Caco-2 (cell line): ENCODE data around the gene RAP1A. TPM values are rescaled to one million over a fixed set of nuclear protein-coding genes. Genes with fewer than 3 reads are reported as not detected.

Experiments used
- BruUV-seq: library from RNA; stranded (reverse); fragments of 400-500 nt; replicated peaks from 2 replicates; lab custom pipeline; 2021; lab: Mats Ljungman, UMichigan
- CTCF ChIA-PET: fragments of 300-600 bp; sonication (Branson Sonifier 250); formaldehyde crosslinking; loops from one replicate; lab custom pipeline; 2022; ENCODE audit warnings: antibody characterized with exemption; lab: Charles Lee
- POLR2A ChIA-PET: fragments of 300-600 bp; sonication (Branson Sonifier 250); formaldehyde crosslinking; loops from one replicate; lab custom pipeline; 2022; ENCODE audit warnings: antibody characterized with exemption; lab: Charles Lee
- DNase-seq, 2 experiments: peaks; one replicate each; pipeline versions ENCODE4 v3.0.0 to v3.0.0-alpha.2; 2020 to 2022
- H3K27me3 ChIP-seq: replicated peaks from 2 replicates; pipeline ENCODE4 v1.6.0; 2011; ENCODE audit warnings: low read length; ENCODE audit not compliant: control insufficient read depth, insufficient read depth
- H3K36me3 ChIP-seq: 2 replicates; pipeline ENCODE4 v1.5.1; 2011; ENCODE audit warnings: low read length; ENCODE audit not compliant: control insufficient read depth, insufficient read depth
- H3K4me1 ChIP-seq: fragments of 250-450 bp; sonication (Bioruptor Pico); 2 replicates; pipeline ENCODE4 v1.5.1; 2020; ENCODE audit warnings: mild to moderate bottlenecking
- H3K4me3 ChIP-seq: 2 replicates; pipeline ENCODE4 v1.5.1; 2011; ENCODE audit warnings: low read depth, mild to moderate bottlenecking, control low read depth, low read length
- H3K9me3 ChIP-seq: fragments of 250-450 bp; sonication (Bioruptor Pico); 2 replicates; pipeline ENCODE4 v1.5.1; 2020; ENCODE audit warnings: mild to moderate bottlenecking, moderate library complexity
- H3K27ac Mint-ChIP-seq: one replicate; pipeline ENCODE4 v1.8.0; 2022; ENCODE audit warnings: mixed read lengths; ENCODE audit not compliant: unreplicated experiment
- H3K27me3 Mint-ChIP-seq: one replicate; pipeline ENCODE4 v1.8.0; 2022; ENCODE audit warnings: mixed read lengths; ENCODE audit not compliant: insufficient read depth, unreplicated experiment
- H3K36me3 Mint-ChIP-seq: one replicate; pipeline ENCODE4 v1.8.0; 2022; ENCODE audit warnings: mild to moderate bottlenecking, mixed read lengths; ENCODE audit not compliant: insufficient read depth, unreplicated experiment
- H3K4me1 Mint-ChIP-seq: one replicate; pipeline ENCODE4 v1.8.0; 2022; ENCODE audit warnings: low read depth, mixed read lengths; ENCODE audit not compliant: unreplicated experiment
- H3K4me3 Mint-ChIP-seq: one replicate; pipeline ENCODE4 v1.8.0; 2022; ENCODE audit warnings: mild to moderate bottlenecking, moderate library complexity, mixed read lengths; ENCODE audit not compliant: unreplicated experiment
- H3K9me3 Mint-ChIP-seq: one replicate; pipeline ENCODE4 v1.8.0; 2022; ENCODE audit warnings: mixed read lengths; ENCODE audit not compliant: unreplicated experiment
- intact Hi-C: fragments of 100-400 bp; cut with micrococcal nuclease; formaldehyde crosslinking; loops from one replicate; pipeline ENCODE4 v1.10.0; 2022; ENCODE audit not compliant: unreplicated experiment
- total RNA-seq: library from RNA; stranded (reverse); gene quantifications from 2 replicates; pipeline ENCODE4 v1.2.3, GENCODE V29; 2022
- TF ChIP-seq, protein P1 (sequence below), 2 experiments: fragments of 200-600 bp in 1 of 2; IDR thresholded peaks; 1 replicate in 1 of 2; 2 replicates in 1 of 2; pipeline versions ENCODE4 v1.5.1 to v1.8.0; 2011 to 2022; ENCODE audit warnings: antibody characterized with exemption in 1 of 2, control low read depth in 1 of 2, inconsistent platforms in 1 of 2, low read depth in 1 of 2, low read length in 1 of 2, mild to moderate bottlenecking in 1 of 2, moderate library complexity in 1 of 2; ENCODE audit not compliant: insufficient read depth in 1 of 2, severe bottlenecking in 1 of 2, unreplicated experiment in 1 of 2

RAP1A gene
- total RNA-seq, 1 experiment from 2014 or later, result 64.1 TPM

DNA sequence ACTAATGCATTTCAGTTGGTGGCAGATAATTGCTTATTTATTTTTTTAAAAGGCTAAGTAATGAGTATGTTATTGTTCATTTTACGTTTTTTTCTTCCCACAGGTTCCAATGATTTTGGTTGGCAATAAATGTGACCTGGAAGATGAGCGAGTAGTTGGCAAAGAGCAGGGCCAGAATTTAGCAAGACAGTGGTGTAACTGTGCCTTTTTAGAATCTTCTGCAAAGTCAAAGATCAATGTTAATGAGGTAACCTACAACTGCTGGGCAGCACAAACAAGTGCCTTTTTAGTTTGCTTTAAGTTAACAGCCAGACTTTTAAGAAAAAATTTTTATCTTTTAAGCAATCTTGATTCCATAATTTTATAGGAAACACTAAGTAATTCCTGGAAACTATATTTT is 84.7 kb downstream of the RAP1A start:
- H3K36me3 Mint-ChIP-seq, result peaks cover 62% of the 10 kb centered on the region
- H3K4me3 Mint-ChIP-seq, result no peak overlapping the region
- Histone ChIP-seq H3K36me3 (no peaks in the 10 kb centered on the region), H3K27me3 (no peaks in the 10 kb centered on the region), H3K4me3 (no peak overlapping the region), H3K4me1 (peaks cover 6% of the 10 kb centered on the region), H3K9me3 (no peaks in the 10 kb centered on the region)
- intact Hi-C loops, result no loop called here
- BruUV-seq, result no TSS peak
- no peak for DNase-seq
- H3K9me3 Mint-ChIP-seq, result no peaks in the 10 kb centered on the region
- ChIA-PET POLR2A (no interaction called here), CTCF (interaction anchor here (1.3 kb wide), 1 partner anchor 222 kb away, joined by 3 read pairs; no protein-coding TSS in a partner anchor)
- TF ChIP-seq, protein P1, sequence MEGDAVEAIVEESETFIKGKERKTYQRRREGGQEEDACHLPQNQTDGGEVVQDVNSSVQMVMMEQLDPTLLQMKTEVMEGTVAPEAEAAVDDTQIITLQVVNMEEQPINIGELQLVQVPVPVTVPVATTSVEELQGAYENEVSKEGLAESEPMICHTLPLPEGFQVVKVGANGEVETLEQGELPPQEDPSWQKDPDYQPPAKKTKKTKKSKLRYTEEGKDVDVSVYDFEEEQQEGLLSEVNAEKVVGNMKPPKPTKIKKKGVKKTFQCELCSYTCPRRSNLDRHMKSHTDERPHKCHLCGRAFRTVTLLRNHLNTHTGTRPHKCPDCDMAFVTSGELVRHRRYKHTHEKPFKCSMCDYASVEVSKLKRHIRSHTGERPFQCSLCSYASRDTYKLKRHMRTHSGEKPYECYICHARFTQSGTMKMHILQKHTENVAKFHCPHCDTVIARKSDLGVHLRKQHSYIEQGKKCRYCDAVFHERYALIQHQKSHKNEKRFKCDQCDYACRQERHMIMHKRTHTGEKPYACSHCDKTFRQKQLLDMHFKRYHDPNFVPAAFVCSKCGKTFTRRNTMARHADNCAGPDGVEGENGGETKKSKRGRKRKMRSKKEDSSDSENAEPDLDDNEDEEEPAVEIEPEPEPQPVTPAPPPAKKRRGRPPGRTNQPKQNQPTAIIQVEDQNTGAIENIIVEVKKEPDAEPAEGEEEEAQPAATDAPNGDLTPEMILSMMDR (IDR thresholded peaks at IDR 0.05; ENCODE audit: insufficient read depth in 1 of 2, low read depth in 1 of 2, low read length in 1 of 2, severe bottlenecking in 1 of 2, unreplicated experiment in 1 of 2), result no peak
- H3K4me1 Mint-ChIP-seq, result peaks cover 10% of the 10 kb centered on the region
- H3K27ac Mint-ChIP-seq, result no peak overlapping the region
- H3K27me3 Mint-ChIP-seq, result no peaks in the 10 kb centered on the region

DNA sequence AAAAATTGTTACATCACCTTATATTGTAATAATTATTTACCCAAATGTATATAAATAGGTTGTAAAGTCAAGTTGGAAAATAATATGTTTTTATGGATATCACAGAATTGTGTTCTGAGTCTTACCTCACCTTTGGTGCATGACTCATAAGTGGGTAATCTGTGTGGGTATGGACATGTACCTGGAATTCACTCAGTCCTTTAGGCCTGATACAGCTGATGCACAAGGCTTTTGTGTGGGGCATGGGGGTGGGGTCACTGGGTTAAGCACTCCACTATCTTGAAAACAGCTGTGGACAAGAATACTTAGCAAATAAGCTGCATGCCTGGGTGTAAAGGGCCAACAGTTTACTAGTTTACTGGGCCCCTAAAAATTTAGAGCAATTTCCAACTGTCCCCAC is 85.2 kb downstream of the RAP1A start:
- Mint-ChIP-seq H3K27ac (no peak overlapping the region), H3K4me1 (peaks cover 5% of the 10 kb centered on the region), H3K27me3 (no peaks in the 10 kb centered on the region), H3K4me3 (no peak overlapping the region), H3K9me3 (no peaks in the 10 kb centered on the region), H3K36me3 (peaks cover 57% of the 10 kb centered on the region)
- no TSS peak for BruUV-seq
- CTCF ChIA-PET, result interaction anchor here (1.3 kb wide), 1 partner anchor 223 kb away, joined by 3 read pairs; no protein-coding TSS in a partner anchor
- TF ChIP-seq, protein P1 (IDR thresholded peaks at IDR 0.05; ENCODE audit: insufficient read depth in 1 of 2, low read depth in 1 of 2, low read length in 1 of 2, severe bottlenecking in 1 of 2, unreplicated experiment in 1 of 2), result no peak
- no peak overlapping the region for H3K4me3 ChIP-seq
- no peaks in the 10 kb centered on the region for H3K27me3 ChIP-seq
- H3K4me1 ChIP-seq, result peaks cover 6% of the 10 kb centered on the region
- H3K9me3 ChIP-seq, result no peaks in the 10 kb centered on the region
- peak; percentile 50 to 54 for DNase-seq
- POLR2A ChIA-PET, result no interaction called here
- intact Hi-C loops, result no loop called here
- no peaks in the 10 kb centered on the region for H3K36me3 ChIP-seq

DNA sequence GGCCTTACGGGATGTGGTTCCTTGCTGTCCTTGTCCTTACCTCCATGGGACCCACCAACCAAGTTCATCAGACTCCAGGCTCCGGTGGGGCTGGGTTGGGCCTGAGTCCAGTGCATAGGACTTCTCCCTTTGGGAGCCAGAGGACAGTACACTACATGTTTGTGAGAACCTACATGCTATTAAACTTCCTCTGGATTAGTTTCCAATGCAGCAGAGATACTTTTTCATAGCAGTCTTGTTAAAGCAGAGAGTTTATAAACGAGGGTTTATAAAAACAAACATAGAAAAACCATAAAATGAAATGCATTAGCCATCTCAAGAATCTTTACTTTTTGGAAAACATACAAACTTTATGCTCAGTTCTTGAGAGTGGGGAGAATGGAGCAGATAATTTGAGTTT is 86.3 kb downstream of the RAP1A start:
- H3K4me3 ChIP-seq, result no peak overlapping the region
- Mint-ChIP-seq H3K4me3 (no peak overlapping the region), H3K9me3 (no peaks in the 10 kb centered on the region), H3K27me3 (no peaks in the 10 kb centered on the region), H3K27ac (no peak overlapping the region), H3K36me3 (peaks cover 47% of the 10 kb centered on the region), H3K4me1 (no peaks in the 10 kb centered on the region)
- DNase-seq, result no peak
- intact Hi-C loops, result no loop called here
- H3K27me3 ChIP-seq, result no peaks in the 10 kb centered on the region
- ChIA-PET POLR2A (no interaction called here), CTCF (no interaction called here)
- no TSS peak for BruUV-seq
- TF ChIP-seq, protein P1 (IDR thresholded peaks at IDR 0.05; ENCODE audit: insufficient read depth in 1 of 2, low read depth in 1 of 2, low read length in 1 of 2, severe bottlenecking in 1 of 2, unreplicated experiment in 1 of 2), result no peak
- no peaks in the 10 kb centered on the region for H3K36me3 ChIP-seq
- no peaks in the 10 kb centered on the region for H3K9me3 ChIP-seq
- peaks cover 6% of the 10 kb centered on the region for H3K4me1 ChIP-seq
